IMR-90 (cell line): ENCODE measurements around the gene NELFE. TPM values are rescaled to one million over a fixed set of nuclear protein-coding genes. Genes with fewer than 3 reads are reported as not detected.

Experiments
- ATAC-seq: fragments of 200-7000 bp; cut with Tn5 transposase; 2 replicates; pipeline ENCODE4 v1.9.1; 2020; ENCODE audit warnings: low read depth, mild to moderate bottlenecking, moderate library complexity
- BruUV-seq: library from RNA; stranded (reverse); fragments of 400-500 nt; replicated peaks from 2 replicates; lab custom pipeline; 2021; lab: Mats Ljungman, UMichigan
- CTCF ChIA-PET: fragments of 300-600 bp; formaldehyde crosslinking; extraction: SDS; loops from one replicate; lab custom pipeline; 2021; ENCODE audit warnings: antibody characterized with exemption; lab: Yijun Ruan, JAX
- POLR2A ChIA-PET: fragments of 300-600 bp; sonication (Branson Sonifier 250); formaldehyde crosslinking; loops from one replicate; lab custom pipeline; 2022; ENCODE audit warnings: antibody characterized with exemption; ENCODE audit not compliant: unreplicated experiment; lab: Charles Lee
- DNase-seq: peaks from one replicate; pipeline ENCODE4 v3.0.0; 2013
- H2AFZ ChIP-seq: replicated peaks from 2 replicates; pipeline ENCODE3; 2013; ENCODE audit warnings: low read length, mild to moderate bottlenecking; ENCODE audit not compliant: poor library complexity
- H2AK5ac ChIP-seq: 2 replicates; pipeline ENCODE4 v1.6.1; 2013; ENCODE audit warnings: low read depth, low read length, inconsistent platforms
- H2AK9ac ChIP-seq: replicated peaks from 2 replicates; pipeline ENCODE3; 2013; ENCODE audit warnings: mild to moderate bottlenecking, low read depth, low read length, moderate library complexity; ENCODE audit not compliant: poor library complexity
- H2BK120ac ChIP-seq: 2 replicates; pipeline ENCODE4 v1.6.1; 2013; ENCODE audit warnings: low read depth, low read length, inconsistent platforms
- H2BK15ac ChIP-seq: 3 replicates; pipeline ENCODE4 v1.6.1; 2013; ENCODE audit warnings: low read depth, low read length, inconsistent platforms
- H2BK20ac ChIP-seq: 2 replicates; pipeline ENCODE4 v1.6.1; 2013; ENCODE audit warnings: low read depth, mild to moderate bottlenecking, inconsistent platforms, low read length, moderate library complexity
- H2BK5ac ChIP-seq: 2 replicates; pipeline ENCODE4 v1.6.1; 2013; ENCODE audit warnings: mild to moderate bottlenecking, low read depth, low read length, inconsistent platforms; ENCODE audit not compliant: poor library complexity, severe bottlenecking
- H3K14ac ChIP-seq: replicated peaks from 2 replicates; pipeline ENCODE4 v1.6.1; 2013; ENCODE audit warnings: low read depth, low read length, inconsistent platforms
- H3K18ac ChIP-seq: 2 replicates; pipeline ENCODE4 v1.6.1; 2013; ENCODE audit warnings: low read depth, low read length, control low read depth
- H3K23ac ChIP-seq: 2 replicates; pipeline ENCODE4 v1.6.1; 2013; ENCODE audit warnings: low read depth, low read length, inconsistent platforms
- H3K27ac ChIP-seq: 2 replicates; pipeline ENCODE4 v1.5.1; 2013; ENCODE audit warnings: mild to moderate bottlenecking, control low read depth, low read length; ENCODE audit not compliant: insufficient read depth
- H3K27me3 ChIP-seq: 2 replicates; pipeline ENCODE4 v1.6.1; 2013; ENCODE audit warnings: low read length; ENCODE audit not compliant: control insufficient read depth, insufficient read depth
- H3K36me3 ChIP-seq: 2 replicates; pipeline ENCODE4 v1.6.1; 2013; ENCODE audit warnings: low read length, mixed read lengths; ENCODE audit not compliant: control insufficient read depth, insufficient read depth
- H3K4ac ChIP-seq: 2 replicates; pipeline ENCODE4 v1.6.1; 2013; ENCODE audit warnings: low read depth, low read length, inconsistent platforms
- H3K4me1 ChIP-seq: 2 replicates; pipeline ENCODE4 v1.6.1; 2013; ENCODE audit warnings: low read length, mixed read lengths; ENCODE audit not compliant: control insufficient read depth, insufficient read depth
- H3K4me2 ChIP-seq: 2 replicates; pipeline ENCODE4 v1.6.1; 2013; ENCODE audit warnings: low read depth, mild to moderate bottlenecking, control low read depth, low read length, moderate library complexity
- H3K4me3 ChIP-seq: 2 replicates; pipeline ENCODE4 v1.5.1; 2013; ENCODE audit warnings: low read depth, mild to moderate bottlenecking, control low read depth, low read length, moderate library complexity; ENCODE audit not compliant: insufficient read depth
- H3K56ac ChIP-seq: 2 replicates; pipeline ENCODE4 v1.6.1; 2013; ENCODE audit warnings: low read length, inconsistent platforms; ENCODE audit not compliant: insufficient read depth; ENCODE audit errors: extremely low read depth
- H3K79me1 ChIP-seq, 2 experiments: 2 replicates each; pipeline ENCODE4 v1.6.1; 2013; ENCODE audit warnings: low read length in 2 of 2, inconsistent platforms in 1 of 2, low read depth in 1 of 2
- H3K9ac ChIP-seq: 2 replicates; pipeline ENCODE4 v1.6.1; 2013; ENCODE audit warnings: low read depth, low read length, control low read depth
- H3K9me1 ChIP-seq: 2 replicates; pipeline ENCODE4 v1.6.1; 2013; ENCODE audit warnings: low read length, inconsistent platforms; ENCODE audit not compliant: insufficient read depth
- H3K9me3 ChIP-seq: 2 replicates; pipeline ENCODE4 v1.6.1; 2013; ENCODE audit warnings: low read length; ENCODE audit not compliant: control insufficient read depth, insufficient read depth
- H4K20me1 ChIP-seq: 2 replicates; pipeline ENCODE4 v1.6.1; 2013; ENCODE audit warnings: low read length, inconsistent platforms; ENCODE audit not compliant: insufficient read depth
- H4K5ac ChIP-seq: 2 replicates; pipeline ENCODE4 v1.6.1; 2013; ENCODE audit warnings: mild to moderate bottlenecking, low read depth, low read length, control low read depth
- H4K8ac ChIP-seq, 2 experiments: 2 replicates each; pipeline ENCODE4 v1.6.1; 2013; ENCODE audit warnings: low read depth in 2 of 2, low read length in 2 of 2, control low read depth in 1 of 2, inconsistent platforms in 1 of 2
- H4K91ac ChIP-seq: 2 replicates; pipeline ENCODE4 v1.6.1; 2013; ENCODE audit warnings: low read depth, low read length, inconsistent platforms; ENCODE audit not compliant: insufficient read depth
- BHLHE40 ChIP-seq: fragments of 150-350 bp; IDR thresholded peaks from 2 replicates; pipeline ENCODE4 v1.6.1; 2016; ENCODE audit warnings: mild to moderate bottlenecking, low read depth, low read length
- CEBPB ChIP-seq: IDR thresholded peaks from 2 replicates; pipeline ENCODE4 v1.6.1; 2012; ENCODE audit warnings: low read depth, low read length, improper control_type of control experiment
- CTCF ChIP-seq: conservative IDR thresholded peaks from 2 replicates; pipeline ENCODE4 v1.5.1; 2012; ENCODE audit warnings: mild to moderate bottlenecking, low read depth, low read length, improper control_type of control experiment
- ELK1 ChIP-seq: fragments of 150-350 bp; IDR thresholded peaks from 2 replicates; pipeline ENCODE4 v1.6.1; 2016; ENCODE audit warnings: low read depth, mild to moderate bottlenecking, low read length, moderate library complexity, borderline replicate concordance
- FOS ChIP-seq: fragments of 150-350 bp; IDR thresholded peaks from 2 replicates; pipeline ENCODE4 v1.6.1; 2016; ENCODE audit warnings: low read depth, low read length
- MAFK ChIP-seq: IDR thresholded peaks from 2 replicates; pipeline ENCODE4 v1.6.1; 2012; ENCODE audit warnings: low read depth, low read length, improper control_type of control experiment
- MXI1 ChIP-seq: IDR thresholded peaks from 2 replicates; pipeline ENCODE4 v1.6.1; 2012; ENCODE audit warnings: low read depth, mild to moderate bottlenecking, low read length, moderate library complexity, borderline replicate concordance
- POLR2A ChIP-seq: IDR thresholded peaks from 2 replicates; pipeline ENCODE4 v1.6.1; 2012; ENCODE audit warnings: mild to moderate bottlenecking, low read depth, low read length
- RAD21 ChIP-seq: IDR thresholded peaks from 2 replicates; pipeline ENCODE4 v1.6.1; 2012; ENCODE audit warnings: low read length, improper control_type of control experiment
- USF2 ChIP-seq: fragments of 150-350 bp; IDR thresholded peaks from 2 replicates; pipeline ENCODE4 v1.6.1; 2017; ENCODE audit warnings: mild to moderate bottlenecking, antibody characterized with exemption, low read length, low read depth
- WGBS, 2 experiments: methylation state at CpG; one replicate each; pipeline versions ENCODE4 v1.1.5 to v1.1.7; 2013; ENCODE audit warnings: missing lambda C conversion rate in 2 of 2; ENCODE audit not compliant: insufficient read length in 1 of 2; ENCODE audit errors: extremely low coverage in 2 of 2; 5-methylcytosine and 5-hydroxymethylcytosine counted together
- dilution Hi-C: fragments of 300-500 bp; cut with HindIII; formaldehyde crosslinking; loops from one replicate; pipeline ENCODE4 v1.14.3; 2018; ENCODE audit warnings: low sequenced_read_pairs; ENCODE audit not compliant: unreplicated experiment
- in situ Hi-C: fragments of 300-500 bp; cut with MboI; formaldehyde crosslinking; loops from 3 replicates; pipeline ENCODE4 v1.14.3; 2019; ENCODE audit warnings: low sequenced_read_pairs, inconsistent platforms, mixed read lengths
- intact Hi-C: fragments of 100-400 bp; cut with micrococcal nuclease; formaldehyde crosslinking; loops from 2 replicates; pipeline ENCODE4 v1.10.0; 2022
- polyA plus RNA-seq, 3 experiments: library from polyadenylated mRNA; depleted of rRNA; stranded (reverse); fragments of >200 nt; gene quantifications; 2 replicates each; pipeline ENCODE4 v1.2.3, GENCODE V29; 2012; ENCODE audit warnings: low replicate concordance in 1 of 3
- total RNA-seq: library from RNA; depleted of rRNA; stranded (reverse); fragments of >200 nt; gene quantifications from 2 replicates; pipeline ENCODE4 v1.2.3, GENCODE V29; 2012

Gene NELFE
- total and polyA plus RNA-seq, 2 of the 4 experiments (the other 2 are of a cell fraction) = 63.6 to 76.0 TPM

- Histone ChIP-seq H2BK20ac (no peak overlapping the region), H3K4me2 (no peak overlapping the region), H3K23ac (no peak overlapping the region), H4K8ac (no peak overlapping the region), H2AFZ (no peak overlapping the region), H3K4ac (no peak overlapping the region), H3K9me3 (no peaks in the 10 kb centered on the region), H3K14ac (no peak overlapping the region), H4K91ac (no peak overlapping the region), H3K56ac (no peak overlapping the region), H2BK15ac (no peak overlapping the region), H2AK9ac (no peak overlapping the region), H3K18ac (no peak overlapping the region), H3K9me1 (peaks cover 5% of the 10 kb centered on the region; the same call in 1 of the 2 replicates), H3K36me3 (peaks cover 61% of the 10 kb centered on the region), H3K79me1 (peaks cover 10 to 35% of the 10 kb centered on the region in 2 experiments), H4K5ac (no peak overlapping the region), H4K20me1 (no peaks in the 10 kb centered on the region), H3K9ac (no peak overlapping the region), H2BK5ac (no peak overlapping the region), H2AK5ac (no peak overlapping the region), H2BK120ac (no peak overlapping the region), H3K27ac (no peak overlapping the region), H3K27me3 (no peaks in the 10 kb centered on the region), H3K4me3 (no peak overlapping the region), H3K4me1 (peaks cover 9% of the 10 kb centered on the region)
- intact Hi-C loops = no loop called here
- 100% methylated on average over 1 of the region's 3 CpGs; no CpG with 5 or more reads in 1 of the 2 experiments for WGBS, 2 experiments
- dilution Hi-C loops = no loop called here
- CTCF ChIA-PET = no interaction called here
- ATAC-seq (no peak), DNase-seq (no peak)
- POLR2A ChIA-PET = no interaction called here
- TF ChIP-seq FOS = no peak
- no peak for TF ChIP-seq MXI1
- no peak for TF ChIP-seq POLR2A
- no peak for TF ChIP-seq MAFK
- no peak for TF ChIP-seq RAD21
- TF ChIP-seq CTCF = no peak
- TF ChIP-seq CEBPB = no peak
- no peak for TF ChIP-seq ELK1
- TF ChIP-seq BHLHE40 = no peak
- TF ChIP-seq USF2 = no peak
- in situ Hi-C loops = no loop called here
- no TSS peak for BruUV-seq
These were observed 9.2 kb upstream of the NELFE start for GRCh38 chr6:31967926-31968320.
